A549 (cell line): ENCODE results near the gene GLRX3.

Source experiments
- CEBPB ChIP-seq, 2 experiments: fragments of >200 bp in 1 of 2; sonication (Bioruptor Twin) in 1 of 2; formaldehyde crosslinking in 1 of 2; IDR thresholded peaks; 2 replicates each; pipeline ENCODE4 v1.6.1; 2012 to 2016
- CHD4 ChIP-seq: fragments of 200-600 bp; sonication (generic); IDR thresholded peaks from 2 replicates; pipeline ENCODE4 v1.6.1; 2016; ENCODE audit warnings: antibody characterized with exemption, mild to moderate bottlenecking, borderline replicate concordance
- CTCF ChIP-seq: fragments of >200 bp; sonication (Bioruptor Twin); formaldehyde crosslinking; IDR thresholded peaks from 3 replicates; pipeline ENCODE4 v1.5.1; 2016
- EHMT2 ChIP-seq: fragments of 200-600 bp; sonication (generic); IDR thresholded peaks from 2 replicates; pipeline ENCODE4 v1.6.1; 2016; ENCODE audit warnings: antibody characterized with exemption, low read depth, mild to moderate bottlenecking, moderate library complexity
- JUN ChIP-seq, 2 experiments: fragments of >200 bp; sonication (Bioruptor Twin); formaldehyde crosslinking; IDR thresholded peaks; 2 replicates in 1 of 2; 3 replicates in 1 of 2; pipeline ENCODE4 v1.6.1; 2016 to 2017
- MAFK ChIP-seq: fragments of 450-650 bp; IDR thresholded peaks from 2 replicates; pipeline ENCODE4 v1.6.1; 2014; ENCODE audit not compliant: partially characterized antibody
- POLR2A ChIP-seq: IDR thresholded peaks from 2 replicates; pipeline ENCODE4 v1.6.1; 2012; ENCODE audit warnings: mild to moderate bottlenecking, low read length
- POLR2AphosphoS2 ChIP-seq: conservative IDR thresholded peaks from 2 replicates; pipeline ENCODE4 v1.6.1; 2012; ENCODE audit warnings: low read length, improper control_type of control experiment, inconsistent platforms
- RAD21 ChIP-seq, 2 experiments: fragments of >200 bp in 1 of 2; sonication (Bioruptor Twin) in 1 of 2; formaldehyde crosslinking in 1 of 2; IDR thresholded peaks in 1 of 2; conservative IDR thresholded peaks in 1 of 2; 2 replicates in 1 of 2; 3 replicates in 1 of 2; pipeline ENCODE4 v1.6.1; 2012 to 2018; ENCODE audit warnings: inconsistent platforms in 1 of 2
- USF2 ChIP-seq: fragments of 450-650 bp; IDR thresholded peaks from 2 replicates; pipeline ENCODE4 v1.6.1; 2014; ENCODE audit warnings: antibody characterized with exemption

- no peak for TF ChIP-seq MAFK
- TF ChIP-seq EHMT2 = no peak
- TF ChIP-seq JUN (IDR thresholded peaks at IDR 0.05) = no peak
- no peak for TF ChIP-seq CEBPB (IDR thresholded peaks at IDR 0.05)
- no peak for TF ChIP-seq USF2
- TF ChIP-seq CTCF = no peak
- no peak for TF ChIP-seq POLR2AphosphoS2
- TF ChIP-seq RAD21 (conservative IDR thresholded peaks at IDR 0.05 in 1 of 2, IDR thresholded peaks at IDR 0.05 in 1 of 2) = no peak
- TF ChIP-seq CHD4 = no peak
- TF ChIP-seq POLR2A = no peak
These were observed 78.2 kb downstream of the GLRX3 start for GRCh38 chr10:130214431-130214830.
